HFF-Myc (cell line): ENCODE data around the gene ANXA3.

Experiments used
- DNase-seq: peaks from one replicate; pipeline ENCODE4 v3.0.0-alpha.2; 2011; ENCODE audit warnings: low read depth; ENCODE audit errors: extremely low read depth
- H3K4me3 ChIP-seq: replicated peaks from 2 replicates; pipeline ENCODE4 v1.5.1; 2011; ENCODE audit warnings: low read depth, mild to moderate bottlenecking, control low read depth, low read length
- CTCF ChIP-seq: IDR thresholded peaks from 2 replicates; pipeline ENCODE4 v1.5.1; 2012; ENCODE audit warnings: mild to moderate bottlenecking, low read depth, low read length, control low read depth; ENCODE audit errors: missing control alignments

Gene ANXA3

GRCh38 chr4:78638337-78639172, 87.0 kb downstream of the ANXA3 start:
- TF ChIP-seq CTCF, result no peak
- no peak overlapping the region for H3K4me3 ChIP-seq
- DNase-seq, result no peak

- DNase-seq, result no peak
- TF ChIP-seq CTCF, result no peak
- H3K4me3 ChIP-seq, result no peak overlapping the region
Measured at GRCh38 chr4:78640714-78641113, 89.1 kb downstream of the ANXA3 start.

GRCh38 chr4:78642934-78643333, 91.4 kb downstream of the ANXA3 start:
- no peak for TF ChIP-seq CTCF
- H3K4me3 ChIP-seq, result no peak overlapping the region
- no peak for DNase-seq

- H3K4me3 ChIP-seq, result no peak overlapping the region
- no peak for DNase-seq
- TF ChIP-seq CTCF, result no peak
Measured at GRCh38 chr4:78644063-78644691, 92.6 kb downstream of the ANXA3 start.

GRCh38 chr4:78644744-78645330, 93.3 kb downstream of the ANXA3 start:
- TF ChIP-seq CTCF, result peak; percentile 82
- peak overlapping the region; percentile 34 for H3K4me3 ChIP-seq
- peak; percentile 61 for DNase-seq

GRCh38 chr4:78645853-78646757, 94.5 kb downstream of the ANXA3 start:
- peak; percentile 93 for DNase-seq
- no peak for TF ChIP-seq CTCF
- H3K4me3 ChIP-seq, result peak overlapping the region; percentile 34
